ENCODE data around the gene APOBEC3A.

- TF ChIP-seq CTCF (IDR thresholded peaks at IDR 0.05) (no peak), EZH2 (IDR thresholded peaks at IDR 0.05; ENCODE audit: borderline replicate concordance, insufficient read depth, low read depth, low read length, poor library complexity, severe bottlenecking) (no peak)
Observed at GRCh38 chr22:38948181-38948940, 9.0 kb upstream of the APOBEC3A start.

All from B cell (primary cell).